ENCODE results near the gene CDH4. TPM values are rescaled to one million over a fixed set of nuclear protein-coding genes. Genes with fewer than 3 reads are reported as not detected.

CDH4 gene
- polyA plus RNA-seq, 1 donor (not counting 4 experiments of a cell fraction or from before 2014, with no cell fraction given) = 2.2 TPM

GRCh38 chr20:61448386-61448785, 196.3 kb downstream of the CDH4 start:
- Histone ChIP-seq H3K4me1 (ENCODE audit: control insufficient read depth, extremely low read depth, insufficient read depth, low read length) (no peaks in the 10 kb centered on the region), H3K4me3 (ENCODE audit: control insufficient read depth in 2 of 3, extremely low read depth in 1 of 3, insufficient read depth in 2 of 3, low read depth in 1 of 3, low read length in 3 of 3) (no peak overlapping the region), H4K20me1 (ENCODE audit: control insufficient read depth, extremely low read depth, insufficient read depth, low read length) (peaks cover 5% of the 10 kb centered on the region), H3K79me2 (ENCODE audit: control insufficient read depth, insufficient read depth, low read length) (no peaks in the 10 kb centered on the region), H3K9me1 (ENCODE audit: control insufficient read depth, extremely low read depth, insufficient read depth, low read length) (no peaks in the 10 kb centered on the region), H2AFZ (ENCODE audit: control insufficient read depth, low read length) (no peak overlapping the region), H3K4me2 (ENCODE audit: control insufficient read depth, extremely low read depth, insufficient read depth, low read depth, low read length) (no peak overlapping the region), H3K9me3 (ENCODE audit: control insufficient read depth, low read depth, low read length) (no peaks in the 10 kb centered on the region), H3K36me3 (ENCODE audit: control insufficient read depth in 2 of 2, extremely low read depth in 1 of 2, insufficient read depth in 2 of 2, low read length in 2 of 2) (no peaks in the 10 kb centered on the region), H3K9ac (ENCODE audit: control insufficient read depth, extremely low read depth, insufficient read depth, low read length) (no peak overlapping the region), H3K27me3 (ENCODE audit: control insufficient read depth, extremely low read depth, insufficient read depth, low read length) (no peaks in the 10 kb centered on the region), H3K27ac (ENCODE audit: control insufficient read depth, insufficient read depth, low read length) (no peak overlapping the region)
- DNase-seq (ENCODE audit: low read depth, low spot score) (no peak), FAIRE-seq (no peak)
- dilution Hi-C loops (cut with MboI; ENCODE audit: extremely low pct_ligation_motif_present, low sequenced_read_pairs) = no loop called here
- no peak for TF ChIP-seq CTCF (optimal IDR thresholded peaks at IDR 0.05 in 1 of 3, IDR thresholded peaks at IDR 0.05 in 1 of 3, conservative IDR thresholded peaks at IDR 0.05 in 1 of 3; ENCODE audit: extremely low read depth in 1 of 3, insufficient read depth in 2 of 3, low read length in 3 of 3)
- TF ChIP-seq EZH2 (IDR thresholded peaks at IDR 0.05; ENCODE audit: low read length) = no peak

GRCh38 chr20:61449057-61449609, 197.1 kb downstream of the CDH4 start:
- H3K4me3 ChIP-seq (ENCODE audit: control insufficient read depth in 2 of 3, extremely low read depth in 1 of 3, insufficient read depth in 2 of 3, low read depth in 1 of 3, low read length in 3 of 3) = no peak overlapping the region
- no peaks in the 10 kb centered on the region for H3K9me3 ChIP-seq (ENCODE audit: control insufficient read depth, low read depth, low read length)
- no peak overlapping the region for H3K4me2 ChIP-seq (ENCODE audit: control insufficient read depth, extremely low read depth, insufficient read depth, low read depth, low read length)
- no peak for FAIRE-seq
- H2AFZ ChIP-seq (ENCODE audit: control insufficient read depth, low read length) = no peak overlapping the region
- no peaks in the 10 kb centered on the region for H3K9me1 ChIP-seq (ENCODE audit: control insufficient read depth, extremely low read depth, insufficient read depth, low read length)
- no peak overlapping the region for H3K9ac ChIP-seq (ENCODE audit: control insufficient read depth, extremely low read depth, insufficient read depth, low read length)
- H3K36me3 ChIP-seq (ENCODE audit: control insufficient read depth in 2 of 2, extremely low read depth in 1 of 2, insufficient read depth in 2 of 2, low read length in 2 of 2) = no peaks in the 10 kb centered on the region
- TF ChIP-seq CTCF (optimal IDR thresholded peaks at IDR 0.05 in 1 of 3, IDR thresholded peaks at IDR 0.05 in 1 of 3, conservative IDR thresholded peaks at IDR 0.05 in 1 of 3; ENCODE audit: extremely low read depth in 1 of 3, insufficient read depth in 2 of 3, low read length in 3 of 3) (no peak), EZH2 (IDR thresholded peaks at IDR 0.05; ENCODE audit: low read length) (no peak)
- DNase-seq (ENCODE audit: low read depth, low spot score) = no peak
- no peaks in the 10 kb centered on the region for H3K4me1 ChIP-seq (ENCODE audit: control insufficient read depth, extremely low read depth, insufficient read depth, low read length)
- no peaks in the 10 kb centered on the region for H3K27me3 ChIP-seq (ENCODE audit: control insufficient read depth, extremely low read depth, insufficient read depth, low read length)
- H3K79me2 ChIP-seq (ENCODE audit: control insufficient read depth, insufficient read depth, low read length) = no peaks in the 10 kb centered on the region
- dilution Hi-C loops (cut with MboI; ENCODE audit: extremely low pct_ligation_motif_present, low sequenced_read_pairs) = no loop called here
- peaks cover 5% of the 10 kb centered on the region for H4K20me1 ChIP-seq (ENCODE audit: control insufficient read depth, extremely low read depth, insufficient read depth, low read length)
- no peak overlapping the region for H3K27ac ChIP-seq (ENCODE audit: control insufficient read depth, insufficient read depth, low read length)

Data from keratinocyte (primary cell).